Stimulated activated CD4-positive, alpha-beta T cell treated with anti-CD3 and anti-CD28 coated beads, Interleukin-1b, Interleukin-23, amount 100 ng/mL, for 4 hours (primary cell): Measurements from ENCODE around the gene ITGB4.
"Not testable (repeated sequence)": the region's sequence is repeated elsewhere in the genome, so short reads cannot be mapped to it uniquely, and the experiment has no call there.

Experiments
- DNase-seq, 2 donors: peaks; one replicate each; pipeline ENCODE4 v3.0.0-alpha.2; 2020; ENCODE audit warnings: low read depth in 2 of 2

The ITGB4 gene

DNA sequence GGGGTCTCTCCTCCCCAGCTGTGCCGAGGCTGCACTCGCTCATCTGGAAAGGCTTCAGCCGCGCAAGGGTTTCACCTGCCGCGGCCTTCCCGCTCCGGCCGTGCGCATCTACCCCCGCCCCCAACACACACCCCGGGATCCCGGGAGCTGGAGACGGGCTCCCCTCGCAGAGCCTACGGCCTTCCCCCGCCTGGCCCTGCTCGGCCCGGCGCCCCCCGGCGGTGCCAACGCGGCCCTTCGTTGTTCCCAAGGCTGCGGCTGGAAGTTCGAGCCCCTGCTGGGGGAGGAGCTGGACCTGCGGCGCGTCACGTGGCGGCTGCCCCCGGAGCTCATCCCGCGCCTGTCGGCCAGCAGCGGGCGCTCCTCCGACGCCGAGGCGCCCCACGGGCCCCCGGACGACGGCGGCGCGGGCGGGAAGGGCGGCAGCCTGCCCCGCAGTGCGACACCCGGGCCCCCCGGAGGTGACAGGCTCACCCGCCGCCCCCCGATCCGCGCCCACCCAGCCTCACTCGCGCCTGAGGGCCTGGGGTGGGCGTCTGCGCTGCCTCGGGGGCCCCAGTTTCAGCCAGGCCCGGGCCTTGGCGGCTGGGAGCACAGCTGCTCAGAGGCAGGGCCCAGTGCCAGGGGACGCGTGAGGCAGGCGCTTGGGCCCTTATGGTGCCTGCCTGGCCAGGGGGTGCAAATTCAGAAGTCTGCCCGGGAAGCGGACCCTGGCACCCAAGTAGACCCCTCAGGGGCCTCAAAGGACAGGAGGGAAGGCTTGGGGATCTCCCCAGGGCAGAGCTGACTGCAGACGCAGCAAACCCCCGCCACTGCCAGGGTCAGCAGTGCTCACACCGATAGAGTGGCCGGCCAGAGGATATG lies 32.5 kb downstream of the ITGB4 start:
- peak; percentile 62 to 72 for DNase-seq

DNA sequence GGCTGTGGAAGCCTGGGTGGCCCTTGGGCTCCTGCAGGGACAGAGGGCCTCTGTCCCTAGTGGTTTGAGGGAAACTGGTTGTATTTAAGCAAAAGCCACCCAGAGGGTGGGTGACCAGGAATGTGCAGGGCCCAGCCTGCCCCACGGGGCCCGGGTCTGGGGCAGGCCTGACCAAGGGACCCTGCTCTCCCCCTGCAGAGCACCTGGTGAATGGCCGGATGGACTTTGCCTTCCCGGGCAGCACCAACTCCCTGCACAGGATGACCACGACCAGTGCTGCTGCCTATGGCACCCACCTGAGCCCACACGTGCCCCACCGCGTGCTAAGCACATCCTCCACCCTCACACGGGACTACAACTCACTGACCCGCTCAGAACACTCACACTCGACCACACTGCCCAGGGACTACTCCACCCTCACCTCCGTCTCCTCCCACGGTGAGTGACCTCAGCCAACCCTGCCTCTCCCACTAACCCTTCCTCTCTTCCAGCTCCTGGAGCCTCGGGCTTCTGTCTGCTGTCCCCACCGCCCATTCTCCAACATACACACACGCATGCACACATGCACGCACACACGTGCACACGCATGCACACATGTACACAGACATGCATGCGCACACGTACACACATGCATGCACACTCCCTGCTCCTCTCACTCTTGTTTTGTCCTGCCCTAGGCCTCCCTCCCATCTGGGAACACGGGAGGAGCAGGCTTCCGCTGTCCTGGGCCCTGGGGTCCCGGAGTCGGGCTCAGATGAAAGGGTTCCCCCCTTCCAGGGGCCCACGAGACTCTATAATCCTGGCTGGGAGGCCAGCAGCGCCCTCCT lies 33.3 kb downstream of the ITGB4 start:
- DNase-seq = no peak

DNA sequence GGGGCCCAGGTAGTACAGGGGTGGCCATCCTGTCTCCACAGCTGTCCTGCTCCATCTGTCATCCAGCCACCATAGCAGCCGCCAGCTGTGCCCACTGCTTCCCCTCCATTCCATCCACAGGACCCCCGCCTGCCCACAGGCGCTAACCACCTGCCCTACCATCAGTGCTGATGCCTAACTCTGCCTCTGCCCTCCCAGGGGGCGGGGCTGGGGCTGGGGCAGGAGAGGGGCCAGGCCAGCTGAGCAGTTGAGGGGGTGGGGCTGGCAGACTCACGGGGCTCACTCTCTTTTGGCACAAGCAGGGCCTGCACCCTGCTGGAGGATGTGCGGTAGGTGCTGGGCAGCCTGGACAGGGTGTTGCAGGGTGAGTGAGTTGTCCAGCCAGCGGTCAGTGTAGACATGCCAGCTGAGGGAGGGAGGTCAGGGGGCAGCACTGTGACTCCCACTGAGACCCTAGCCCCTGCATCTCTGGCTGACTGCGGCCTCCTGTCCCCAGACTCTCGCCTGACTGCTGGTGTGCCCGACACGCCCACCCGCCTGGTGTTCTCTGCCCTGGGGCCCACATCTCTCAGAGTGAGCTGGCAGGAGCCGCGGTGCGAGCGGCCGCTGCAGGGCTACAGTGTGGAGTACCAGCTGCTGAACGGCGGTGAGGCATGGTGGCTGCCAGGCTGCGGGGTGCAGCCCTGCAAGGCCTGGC lies 34.1 kb downstream of the ITGB4 start:
- DNase-seq = no peak

DNA sequence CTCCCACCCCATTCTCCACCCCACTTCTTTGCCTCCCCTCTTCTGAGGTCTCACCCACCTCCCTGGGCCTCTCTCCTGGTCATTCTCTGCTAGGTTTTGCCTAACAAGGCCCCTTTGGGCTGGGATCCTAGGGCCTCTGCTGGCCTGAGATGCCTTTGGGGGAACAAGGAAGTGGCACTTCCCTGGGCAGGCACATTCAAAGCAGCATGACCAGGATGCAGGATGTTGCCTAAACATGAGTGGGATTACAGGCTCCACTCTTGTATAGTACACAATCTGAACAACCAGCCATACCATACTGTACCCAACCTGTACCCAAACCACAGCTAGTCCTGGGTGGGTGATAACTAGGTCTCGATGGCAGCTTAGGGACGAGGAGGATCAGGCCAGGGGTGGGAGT lies 34.7 kb downstream of the ITGB4 start:
- no peak for DNase-seq

DNA sequence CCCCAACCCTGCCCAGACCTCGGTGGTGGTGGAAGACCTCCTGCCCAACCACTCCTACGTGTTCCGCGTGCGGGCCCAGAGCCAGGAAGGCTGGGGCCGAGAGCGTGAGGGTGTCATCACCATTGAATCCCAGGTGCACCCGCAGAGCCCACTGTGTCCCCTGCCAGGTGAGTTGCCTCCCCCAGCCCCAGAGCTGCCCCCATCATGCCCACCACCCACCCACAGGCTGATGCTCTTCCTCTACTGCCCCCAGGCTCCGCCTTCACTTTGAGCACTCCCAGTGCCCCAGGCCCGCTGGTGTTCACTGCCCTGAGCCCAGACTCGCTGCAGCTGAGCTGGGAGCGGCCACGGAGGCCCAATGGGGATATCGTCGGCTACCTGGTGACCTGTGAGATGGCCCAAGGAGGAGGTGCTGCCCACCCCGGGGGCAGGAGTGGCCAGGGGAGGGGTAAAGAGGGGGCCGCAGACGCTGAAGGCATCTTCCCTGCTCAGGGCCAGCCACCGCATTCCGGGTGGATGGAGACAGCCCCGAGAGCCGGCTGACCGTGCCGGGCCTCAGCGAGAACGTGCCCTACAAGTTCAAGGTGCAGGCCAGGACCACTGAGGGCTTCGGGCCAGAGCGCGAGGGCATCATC lies 35.3 kb downstream of the ITGB4 start:
- no peak for DNase-seq

DNA sequence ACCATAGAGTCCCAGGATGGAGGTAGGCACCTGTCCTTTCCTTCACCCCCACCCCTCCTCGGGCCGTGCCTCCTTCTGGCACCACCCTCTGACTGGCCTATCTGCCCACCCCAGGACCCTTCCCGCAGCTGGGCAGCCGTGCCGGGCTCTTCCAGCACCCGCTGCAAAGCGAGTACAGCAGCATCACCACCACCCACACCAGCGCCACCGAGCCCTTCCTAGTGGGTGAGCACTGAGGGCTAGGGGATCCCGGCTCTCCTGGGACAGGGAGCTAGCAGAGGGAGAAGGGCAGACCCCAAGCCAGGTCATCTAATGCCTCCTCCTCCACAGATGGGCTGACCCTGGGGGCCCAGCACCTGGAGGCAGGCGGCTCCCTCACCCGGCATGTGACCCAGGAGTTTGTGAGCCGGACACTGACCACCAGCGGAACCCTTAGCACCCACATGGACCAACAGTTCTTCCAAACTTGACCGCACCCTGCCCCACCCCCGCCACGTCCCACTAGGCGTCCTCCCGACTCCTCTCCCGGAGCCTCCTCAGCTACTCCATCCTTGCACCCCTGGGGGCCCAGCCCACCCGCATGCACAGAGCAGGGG lies 35.9 kb downstream of the ITGB4 start:
- no peak for DNase-seq

DNA sequence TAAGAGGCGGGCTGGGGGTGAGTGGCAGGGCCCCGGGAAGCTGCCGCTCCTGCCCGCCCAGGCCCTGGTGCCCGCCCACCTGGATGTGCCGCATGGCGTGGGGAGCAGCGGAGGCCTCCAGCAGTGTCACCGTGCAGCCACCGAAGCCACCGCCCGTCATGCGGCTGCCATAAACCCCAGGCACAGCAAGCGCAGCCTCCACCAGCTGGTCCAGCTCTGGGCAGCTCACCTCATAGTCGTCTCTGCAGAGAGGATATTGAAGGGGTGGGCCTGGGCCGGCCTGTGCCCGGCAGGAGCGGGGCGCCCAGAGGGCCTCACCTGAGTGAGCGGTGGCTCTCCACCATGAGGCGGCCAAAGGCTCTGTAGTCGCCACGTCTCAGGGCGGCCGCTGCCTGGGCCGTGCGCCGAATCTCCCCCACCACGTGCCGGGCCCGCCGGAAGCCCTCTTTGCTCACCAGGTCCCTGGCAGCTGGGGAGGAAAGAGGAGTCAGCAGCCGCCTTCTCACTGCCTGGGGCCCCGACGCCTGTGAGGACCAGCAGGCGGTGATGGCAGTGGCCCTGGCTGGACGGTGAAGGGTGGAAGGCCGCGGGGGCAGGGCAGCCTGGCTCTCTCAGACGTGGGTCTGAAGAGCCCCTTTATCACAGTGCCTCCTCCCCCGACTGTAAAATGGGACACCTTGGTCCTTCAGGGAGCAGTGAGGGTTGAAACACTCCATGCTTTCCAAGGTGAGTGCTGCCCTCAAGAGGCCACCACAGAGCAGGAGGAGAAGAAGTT lies 37.1 kb downstream of the ITGB4 start:
- no peak for DNase-seq

DNA sequence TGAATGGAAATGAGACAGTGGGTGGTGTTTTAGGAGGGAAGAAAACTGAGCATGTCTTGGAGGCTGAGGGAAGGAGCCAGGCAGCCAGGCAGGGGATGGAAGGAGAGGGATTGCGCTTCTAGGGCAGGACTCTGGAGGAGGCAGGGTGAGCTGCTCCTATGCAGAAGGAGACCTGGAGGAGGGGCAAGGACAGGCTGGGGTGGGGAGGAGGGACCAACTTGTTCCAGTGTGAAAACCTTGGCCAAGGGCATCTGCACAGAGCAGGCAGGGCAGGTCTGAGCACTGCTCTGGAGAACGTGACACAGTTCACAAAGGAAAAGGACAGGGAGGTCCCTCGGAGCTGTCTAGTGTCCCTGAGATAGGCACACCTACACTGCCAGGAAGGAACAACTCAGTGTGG lies 38.2 kb downstream of the ITGB4 start:
- DNase-seq = no peak

DNA sequence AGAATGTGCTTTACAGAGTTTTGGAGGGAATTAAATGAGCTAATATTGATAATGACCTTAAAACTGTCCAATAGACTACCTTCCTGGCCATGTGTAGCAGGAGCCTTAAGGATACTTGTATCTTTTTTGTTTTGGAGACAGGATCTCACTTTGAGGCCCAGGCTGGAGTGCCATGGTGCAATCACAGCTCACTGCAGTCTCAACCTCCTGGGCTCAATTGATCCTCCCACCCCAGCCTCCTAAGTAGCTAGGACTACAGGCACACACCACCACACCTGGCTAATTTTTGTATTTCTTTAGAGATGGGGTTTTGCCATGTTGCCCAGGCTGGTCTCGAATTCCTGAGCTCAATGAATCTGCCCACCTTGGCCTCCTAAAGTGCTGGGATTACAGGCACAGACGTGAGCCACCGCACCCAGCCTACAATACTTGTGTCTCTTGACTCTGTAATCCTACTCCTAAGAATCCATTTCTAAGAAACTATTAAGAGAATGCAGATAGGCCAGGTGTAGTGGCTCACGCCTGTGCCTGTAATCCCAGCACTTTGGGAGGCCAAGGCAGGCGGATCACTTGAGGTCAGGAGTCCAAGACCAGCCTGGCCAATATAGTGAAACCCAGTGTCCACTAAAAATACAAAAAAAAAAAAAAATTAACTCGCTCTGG lies 38.9 kb downstream of the ITGB4 start:
- not testable (repeated sequence) for DNase-seq

DNA sequence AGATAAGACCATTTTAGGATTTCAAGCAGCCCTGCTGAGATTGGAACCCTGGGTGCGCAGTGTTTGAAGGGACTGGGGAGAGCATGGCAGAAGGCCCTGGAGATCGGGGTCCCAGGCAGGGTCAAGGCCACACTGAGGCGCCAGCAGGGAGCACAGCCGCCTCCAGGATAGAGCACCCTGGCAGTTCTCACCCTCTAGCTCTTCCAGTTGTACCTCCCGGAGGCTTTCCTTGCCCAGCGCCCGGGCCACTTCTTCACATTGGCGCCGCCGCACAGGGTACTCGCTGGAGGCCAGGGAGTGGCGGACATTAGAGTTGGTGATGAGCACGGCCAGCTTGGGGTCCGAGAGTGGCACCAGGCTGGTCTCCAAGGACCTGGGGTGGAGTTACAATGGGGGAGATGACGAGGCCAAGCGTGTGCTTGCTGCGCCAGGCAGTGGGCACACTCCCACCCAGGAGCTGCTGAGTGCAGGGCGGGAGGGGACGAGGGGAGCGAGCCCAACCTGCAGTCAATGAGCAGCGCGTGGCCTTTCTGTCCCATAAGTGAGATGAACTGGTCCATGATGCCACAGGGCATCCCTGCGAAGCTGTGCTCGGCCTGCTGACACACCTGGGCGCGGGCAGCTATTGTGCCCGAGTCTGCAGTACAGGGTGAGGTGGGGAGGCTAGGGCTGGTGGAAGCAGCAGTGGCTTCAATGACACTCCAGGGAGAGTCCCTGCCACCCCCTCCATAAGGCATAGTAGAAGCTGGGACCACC lies 41.4 kb downstream of the ITGB4 start:
- no peak for DNase-seq

DNA sequence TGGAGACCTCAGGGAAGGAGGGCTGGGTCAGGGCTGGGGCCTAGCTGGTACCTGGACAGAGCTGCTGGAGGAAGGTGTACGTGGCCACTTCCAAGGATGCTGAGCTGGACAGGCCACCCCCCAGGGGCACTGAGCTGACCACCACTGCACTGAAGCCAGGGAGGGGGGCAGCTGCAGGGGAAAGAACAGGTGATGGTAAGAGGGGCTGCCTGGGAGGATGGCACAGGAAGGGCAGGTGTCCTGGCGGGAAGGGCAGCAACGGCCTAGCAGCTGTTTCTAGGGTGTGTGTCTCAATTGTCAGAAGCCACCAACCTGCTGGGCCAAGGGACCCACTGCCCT lies 42.0 kb downstream of the ITGB4 start:
- no peak for DNase-seq

DNA sequence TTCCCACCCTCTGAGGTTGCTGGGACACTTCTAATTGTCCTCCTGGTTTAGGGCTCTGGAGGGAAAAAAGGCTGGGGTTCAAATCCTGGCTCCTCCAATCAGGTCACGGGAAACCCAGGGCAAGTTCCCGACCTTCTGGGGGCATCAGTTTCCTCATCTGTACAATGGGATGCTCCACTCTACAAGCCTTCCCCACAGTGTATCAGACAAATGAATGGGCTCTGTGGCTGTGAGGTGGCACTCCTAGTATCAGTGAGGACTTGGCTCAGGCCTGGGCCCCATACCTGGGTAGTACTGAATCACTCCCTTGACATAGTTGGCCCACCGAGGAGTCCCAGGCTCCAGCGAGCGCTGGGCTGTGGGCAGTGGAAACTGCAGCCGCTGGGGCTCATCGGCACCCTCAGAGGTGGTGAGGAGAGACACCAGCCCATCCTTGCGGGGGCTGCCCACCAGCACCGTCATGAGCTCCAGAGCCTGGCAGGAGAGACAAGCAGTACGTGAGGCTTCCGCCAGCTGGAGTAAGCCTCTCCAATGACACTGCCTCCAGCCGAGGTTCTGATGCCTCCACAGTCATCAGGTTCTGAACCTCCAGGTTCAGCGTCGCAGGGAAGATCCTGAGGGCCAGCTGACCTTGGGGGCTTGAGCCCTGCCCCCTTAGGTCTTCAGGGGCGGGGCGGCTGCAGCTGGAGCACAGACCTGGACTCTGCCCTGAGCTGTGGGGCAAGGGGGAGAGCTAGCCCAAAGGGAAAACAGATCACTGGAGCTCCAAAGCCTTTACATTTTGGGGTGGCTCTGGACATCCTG lies 42.6 kb downstream of the ITGB4 start:
- no peak for DNase-seq

DNA sequence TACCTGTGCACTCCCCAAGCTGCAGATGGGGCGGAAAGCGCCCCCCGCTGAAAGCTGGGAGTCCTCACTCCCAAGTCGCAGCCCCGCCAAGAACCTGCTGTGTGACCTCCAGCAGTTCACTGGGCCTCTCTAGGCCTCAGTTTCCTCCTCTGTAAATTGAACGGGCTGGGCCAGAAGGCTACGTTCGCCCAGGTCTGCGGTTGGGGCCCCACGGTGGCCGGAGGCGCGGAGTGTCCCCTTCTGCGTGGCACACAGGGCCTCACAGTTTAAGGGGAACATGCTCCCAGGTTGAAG lies 43.1 kb downstream of the ITGB4 start:
- DNase-seq = no peak

DNA sequence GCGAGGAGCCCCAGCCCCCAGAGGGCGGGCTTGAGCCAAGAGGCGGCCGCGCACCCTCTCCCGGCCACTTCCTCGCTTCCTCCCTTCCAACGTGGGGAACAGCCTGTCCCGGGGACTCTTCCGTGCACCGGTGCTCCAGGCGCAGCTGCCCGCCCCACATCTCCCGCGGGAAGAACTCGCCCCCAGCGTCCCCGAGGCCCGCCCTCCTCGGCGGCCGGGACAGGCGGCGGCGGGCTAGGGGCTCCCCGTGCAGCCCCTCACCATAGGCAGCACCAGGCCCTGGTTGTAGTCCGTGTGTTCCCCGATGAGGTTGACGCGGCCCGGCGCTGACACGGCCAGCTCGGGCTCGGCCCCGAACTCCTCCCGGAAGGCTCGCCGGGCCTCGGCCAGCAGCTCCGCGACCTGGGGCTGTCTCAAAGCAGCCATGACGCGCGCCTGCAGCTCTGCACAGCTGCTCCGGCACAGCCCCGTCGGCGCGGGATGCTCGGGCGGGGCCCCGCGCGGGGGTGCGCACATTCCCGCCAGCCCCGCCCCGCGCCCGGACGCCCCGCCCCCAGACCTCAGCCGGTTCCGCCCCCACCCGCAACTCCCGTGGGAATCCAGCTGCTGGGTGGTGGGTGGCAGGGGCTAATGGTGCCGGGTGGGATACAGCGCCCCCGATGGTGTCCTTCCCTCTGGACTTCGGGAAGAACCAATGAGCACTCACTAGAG lies 43.6 kb downstream of the ITGB4 start, which contains the start of gene GALK1:
TSS of gene GALK1 (minus strand) at position 482 of the 711 bp plus-strand sequence. CDS start at position 426, 56 bp downstream.
- peak; percentile 61 to 68 for DNase-seq

DNA sequence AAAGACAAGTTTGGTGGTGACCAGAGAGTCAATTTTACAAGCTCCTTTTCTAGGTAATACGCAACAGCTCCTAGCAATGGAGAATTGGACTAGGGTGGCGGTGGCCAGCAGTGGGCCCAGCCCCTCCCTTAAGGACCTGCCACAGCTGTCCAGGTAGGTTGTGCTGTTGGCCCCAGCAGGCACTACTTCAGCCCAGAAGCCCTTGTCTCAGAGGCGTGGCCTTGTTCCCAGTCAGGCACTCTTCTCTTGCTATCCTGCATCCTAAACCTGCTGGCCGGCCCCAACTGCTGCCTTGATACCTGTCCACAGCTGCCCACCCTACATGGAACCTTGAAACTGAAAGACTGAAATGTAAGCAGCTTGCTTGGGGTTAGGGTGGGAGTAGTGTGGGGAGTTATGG lies 44.7 kb downstream of the ITGB4 start:
- DNase-seq = no peak

DNA sequence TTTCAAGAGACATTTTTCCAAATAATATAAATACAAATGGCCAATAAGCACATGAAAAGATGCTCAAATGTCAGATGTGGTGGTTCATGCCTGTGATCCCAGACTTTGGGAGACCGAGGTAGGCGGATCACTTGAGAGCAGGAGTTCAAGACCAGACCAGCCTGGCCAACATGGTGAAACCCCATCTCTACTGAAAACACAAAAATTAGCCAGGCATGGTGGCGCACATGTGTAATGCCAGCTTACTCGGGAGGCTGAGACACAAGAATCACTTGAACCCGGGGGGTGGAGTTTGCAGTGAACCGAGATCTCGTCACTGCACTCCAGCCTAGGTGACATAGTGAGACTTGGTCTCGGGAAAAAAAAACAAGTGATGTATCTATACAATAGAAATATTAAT lies 46.6 kb downstream of the ITGB4 start:
- DNase-seq = no peak

DNA sequence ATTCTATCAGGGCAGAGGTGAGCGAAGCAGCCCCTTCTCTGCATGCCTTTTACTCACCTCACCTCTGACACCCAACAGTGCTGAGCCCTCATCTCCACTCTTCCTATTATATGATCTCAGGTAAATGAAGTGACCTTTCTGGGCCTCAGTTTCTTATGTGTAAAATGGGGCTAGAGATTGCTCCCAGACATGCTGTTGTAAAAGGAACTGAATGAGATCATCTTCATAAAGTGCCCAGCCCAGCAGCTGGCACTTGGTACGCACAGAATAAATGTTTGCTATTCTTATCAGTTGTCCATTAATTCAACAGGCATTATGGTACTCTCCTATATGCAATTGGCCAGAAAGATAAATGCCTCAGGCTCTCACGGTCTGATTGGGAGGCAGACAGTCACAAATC lies 48.3 kb downstream of the ITGB4 start:
- DNase-seq = no peak
